Measurements from ENCODE around the gene PML. TPM values are rescaled to one million over a fixed set of nuclear protein-coding genes. Genes with fewer than 3 reads are reported as not detected.

The PML gene
- polyA plus RNA-seq, 3 donors: 13.1 to 40.7 (median 20.6) TPM

- Histone ChIP-seq H3K9ac (ENCODE audit: insufficient read depth, low read length, poor library complexity, severe bottlenecking) (no peak overlapping the region), H3K36me3 (replicated peaks in 1 of 2; ENCODE audit: control insufficient read depth in 1 of 2, insufficient read depth in 2 of 2, low read length in 2 of 2) (no peaks in the 10 kb centered on the region), H3K9me3 (replicated peaks in 1 of 2; ENCODE audit: control insufficient read depth in 1 of 2, insufficient read depth in 1 of 2, low read length in 2 of 2) (no peaks in the 10 kb centered on the region), H2AFZ (ENCODE audit: insufficient read depth, low read depth, low read length, poor library complexity, severe bottlenecking) (no peak overlapping the region), H3K4me3 (replicated peaks in 1 of 3; ENCODE audit: low read depth in 2 of 3, low read length in 3 of 3) (no peak overlapping the region), H3K79me2 (ENCODE audit: insufficient read depth, low read length) (no peaks in the 10 kb centered on the region), H3K4me2 (replicated peaks; ENCODE audit: extremely low read depth, low read length, poor library complexity, severe bottlenecking) (no peak overlapping the region), H3K4me1 (ENCODE audit: control insufficient read depth in 1 of 2, insufficient read depth in 2 of 2, low read length in 2 of 2) (peaks cover 4 to 8% of the 10 kb centered on the region in 2 donors), H3K27me3 (ENCODE audit: control insufficient read depth in 2 of 2, insufficient read depth in 2 of 2, low read length in 2 of 2) (no peaks in the 10 kb centered on the region), H3K27ac (ENCODE audit: low read depth in 1 of 2, low read length in 2 of 2) (no peak overlapping the region), H4K20me1 (ENCODE audit: insufficient read depth, low read length) (no peaks in the 10 kb centered on the region)
- H3K27me3 Mint-ChIP-seq (ENCODE audit: low read depth in 3 of 3): peaks cover 5 to 7% (median 5%) of the 10 kb centered on the region in 3 donors
- H3K9me3 Mint-ChIP-seq: no peaks in the 10 kb centered on the region
- no peak overlapping the region for H3K4me3 Mint-ChIP-seq
- intact Hi-C loops (cut with micrococcal nuclease): no loop called here
- H3K27ac Mint-ChIP-seq: no peak overlapping the region
- TF ChIP-seq CTCF (IDR thresholded peaks at IDR 0.05): no peak
- no peak for DNase-seq
- H3K36me3 Mint-ChIP-seq: no peaks in the 10 kb centered on the region
- peaks cover 3% of the 10 kb centered on the region for H3K4me1 Mint-ChIP-seq
Observed at GRCh38 chr15:73950479-73950830, 44.1 kb upstream of the PML start.

- H3K9me3 ChIP-seq (replicated peaks in 1 of 2; ENCODE audit: control insufficient read depth in 1 of 2, insufficient read depth in 1 of 2, low read length in 2 of 2): no peaks in the 10 kb centered on the region
- TF ChIP-seq CTCF (IDR thresholded peaks at IDR 0.05): peak; percentile 80
- Mint-ChIP-seq H3K4me3 (peak overlapping the region in 1 of 2 donors; percentile 81), H3K27me3 (ENCODE audit: low read depth in 3 of 3) (peaks cover 5 to 7% (median 6%) of the 10 kb centered on the region in 3 donors), H3K4me1 (peaks cover 5% of the 10 kb centered on the region), H3K27ac (peak overlapping the region in 1 of 7 donors; percentile 17), H3K9me3 (no peaks in the 10 kb centered on the region), H3K36me3 (no peaks in the 10 kb centered on the region)
- H3K4me2 ChIP-seq (replicated peaks; ENCODE audit: extremely low read depth, low read length, poor library complexity, severe bottlenecking): no peak overlapping the region
- H3K27me3 ChIP-seq (ENCODE audit: control insufficient read depth in 2 of 2, insufficient read depth in 2 of 2, low read length in 2 of 2): no peaks in the 10 kb centered on the region
- intact Hi-C loops (cut with micrococcal nuclease): no loop called here
- H3K27ac ChIP-seq (ENCODE audit: low read depth in 1 of 2, low read length in 2 of 2): no peak overlapping the region
- H3K9ac ChIP-seq (ENCODE audit: insufficient read depth, low read length, poor library complexity, severe bottlenecking): no peak overlapping the region
- no peaks in the 10 kb centered on the region for H3K36me3 ChIP-seq (replicated peaks in 1 of 2; ENCODE audit: control insufficient read depth in 1 of 2, insufficient read depth in 2 of 2, low read length in 2 of 2)
- no peak overlapping the region for H2AFZ ChIP-seq (ENCODE audit: insufficient read depth, low read depth, low read length, poor library complexity, severe bottlenecking)
- 4% methylated on average over 15 of the region's 15 CpGs for WGBS (ENCODE audit: insufficient coverage)
- H3K79me2 ChIP-seq (ENCODE audit: insufficient read depth, low read length): no peaks in the 10 kb centered on the region
- no peak overlapping the region for H3K4me3 ChIP-seq (replicated peaks in 1 of 3; ENCODE audit: low read depth in 2 of 3, low read length in 3 of 3)
- no peaks in the 10 kb centered on the region for H4K20me1 ChIP-seq (ENCODE audit: insufficient read depth, low read length)
- DNase-seq: peak; percentile 54 to 78 (median 77)
- H3K4me1 ChIP-seq (ENCODE audit: control insufficient read depth in 1 of 2, insufficient read depth in 2 of 2, low read length in 2 of 2): peaks cover 4 to 8% of the 10 kb centered on the region in 2 donors
Observed at GRCh38 chr15:73950831-73951561, 43.5 kb upstream of the PML start.
